HCT116 (cell line): Measurements from ENCODE around the gene EEFSEC.

Experiments
- ATF3 ChIP-seq: IDR thresholded peaks from 2 replicates; pipeline ENCODE4 v1.6.1; 2012
- CTCF ChIP-seq, 3 experiments: fragments of 200-600 bp in 1 of 3; sonication (generic) in 1 of 3; IDR thresholded peaks in 2 of 3; conservative IDR thresholded peaks in 1 of 3; 2 replicates each; pipeline ENCODE4 v1.5.1; 2012 to 2017; ENCODE audit warnings: low read depth in 2 of 3, low read length in 2 of 3, antibody characterized with exemption in 1 of 3, borderline replicate concordance in 1 of 3, control low read depth in 1 of 3, mild to moderate bottlenecking in 1 of 3, mixed read lengths in 1 of 3, mixed run types in 1 of 3, moderate library complexity in 1 of 3; ENCODE audit not compliant: insufficient read depth in 1 of 3
- EZH2 ChIP-seq: fragments of 200-600 bp; sonication (generic); IDR thresholded peaks from 2 replicates; pipeline ENCODE4 v1.6.1; 2017; ENCODE audit warnings: antibody characterized with exemption, mixed run types
- EZH2phosphoT487 ChIP-seq: fragments of 200-600 bp; IDR thresholded peaks from 2 replicates; pipeline ENCODE4 v1.6.1; 2018; ENCODE audit warnings: antibody characterized with exemption, borderline replicate concordance
- POLR2A ChIP-seq: IDR thresholded peaks from 2 replicates; pipeline ENCODE4 v1.7.0; 2011; ENCODE audit warnings: borderline replicate concordance; ENCODE audit not compliant: insufficient read depth, insufficient read length; ENCODE audit errors: extremely low read depth
- REST ChIP-seq: IDR thresholded peaks from 2 replicates; pipeline ENCODE4 v1.6.1; 2012; ENCODE audit warnings: low read depth
- TCF7L2 ChIP-seq: IDR thresholded peaks from 2 replicates; pipeline ENCODE4 v1.7.0; 2011; ENCODE audit warnings: borderline replicate concordance, inconsistent platforms; ENCODE audit not compliant: insufficient read depth, insufficient read length; ENCODE audit errors: extremely low read depth
- YY1 ChIP-seq: IDR thresholded peaks from 2 replicates; pipeline ENCODE4 v1.6.1; 2011; ENCODE audit warnings: low read length, low read depth, moderate library complexity, mild to moderate bottlenecking; ENCODE audit not compliant: insufficient replicate concordance; ENCODE audit errors: extremely low read depth
- ZFX ChIP-seq: fragments of 450-650 bp; IDR thresholded peaks from 2 replicates; pipeline ENCODE4 v1.6.1; 2017
- ZNF274 ChIP-seq: fragments of 200-500 bp; sonication (Bioruptor generic); IDR thresholded peaks from 2 replicates; pipeline ENCODE4 v1.6.1; 2014; ENCODE audit warnings: mild to moderate bottlenecking, low read depth, low read length, inconsistent platforms

GRCh38 chr3:128231606-128232005 lies 78.3 kb downstream of the EEFSEC start:
- TF ChIP-seq CTCF (IDR thresholded peaks at IDR 0.05 in 2 of 3, conservative IDR thresholded peaks at IDR 0.05 in 1 of 3; ENCODE audit: borderline replicate concordance in 1 of 3, insufficient read depth in 1 of 3, low read depth in 2 of 3, low read length in 2 of 3) (no peak), REST (no peak), TCF7L2 (no peak), ZNF274 (no peak), EZH2phosphoT487 (no peak), YY1 (no peak), POLR2A (no peak), ZFX (no peak), ATF3 (no peak), EZH2 (no peak)
